Kidney glomerular epithelial cell (primary cell): ENCODE measurements around the gene NKIRAS1.
"Not testable (repeated sequence)": the region's sequence is repeated elsewhere in the genome, so short reads cannot be mapped to it uniquely, and the experiment has no call there.

Experiments used
- DNase-seq: peaks from one replicate; lab custom pipeline; 2025; lab: John Stamatoyannopoulos, UW

NKIRAS1 gene

DNA sequence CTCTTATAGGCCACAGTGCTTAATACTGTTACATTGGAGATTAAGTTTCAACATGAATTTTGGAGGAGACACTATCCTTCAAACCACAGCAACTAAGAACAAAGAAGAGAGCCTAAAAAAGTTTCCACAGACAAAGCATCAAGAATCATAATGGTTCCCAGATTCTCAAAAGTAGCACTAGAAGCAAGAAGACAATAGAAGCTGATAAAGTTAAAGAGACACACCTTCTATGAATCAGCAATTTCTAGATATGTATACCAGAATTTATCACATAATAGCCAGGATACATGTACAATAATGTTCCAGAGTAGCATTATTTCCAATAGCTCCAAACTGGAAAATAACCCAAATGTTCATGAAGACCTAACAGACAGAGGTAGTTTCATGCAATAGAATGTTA is 12.2 kb downstream of the NKIRAS1 start:
- DNase-seq = no peak

DNA sequence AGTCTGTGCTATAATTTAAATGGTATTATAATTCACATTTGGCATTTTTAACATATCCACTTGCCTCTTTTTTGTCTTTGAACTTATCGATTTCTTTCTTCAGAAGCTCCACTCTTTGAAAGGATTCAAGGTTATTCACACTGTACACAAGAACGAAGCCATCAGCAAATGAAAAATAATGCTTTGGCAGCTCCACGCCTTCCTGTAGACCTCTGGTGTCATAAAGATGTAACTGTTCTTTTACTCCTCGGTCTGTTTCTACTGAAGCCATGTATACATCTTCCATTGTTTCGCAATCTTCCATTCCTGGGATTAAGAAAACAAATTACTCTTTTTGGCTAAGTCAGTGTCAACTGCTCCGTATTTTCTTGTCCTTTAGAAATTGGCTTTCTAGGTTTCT is 16.0 kb downstream of the NKIRAS1 start:
- DNase-seq = no peak

DNA sequence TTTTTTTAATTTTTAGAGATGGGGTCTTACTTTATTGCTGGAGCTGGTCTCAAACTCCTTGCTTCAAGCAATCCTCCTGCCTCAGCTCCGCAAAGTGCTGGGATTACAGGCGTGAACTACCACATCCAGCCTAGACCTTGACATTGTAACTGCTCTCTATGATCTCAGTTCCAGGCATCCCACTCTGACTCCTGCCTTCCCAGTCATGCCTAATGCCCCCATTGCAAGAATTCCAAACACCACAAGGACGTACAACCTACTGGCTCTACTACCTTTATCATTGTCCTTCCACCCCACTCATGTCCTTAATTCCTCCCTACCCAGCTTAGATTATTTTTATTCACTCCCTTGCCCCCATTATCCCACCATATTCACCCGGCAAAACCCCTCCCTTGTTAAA is 21.6 kb downstream of the NKIRAS1 start:
- no peak for DNase-seq

- no peak for DNase-seq
Observed at GRCh38 chr3:23894254-23895061, 22.3 kb downstream of the NKIRAS1 start.

GRCh38 chr3:23889950-23890349 is 26.8 kb downstream of the NKIRAS1 start:
- DNase-seq = no peak

GRCh38 chr3:23889386-23889785 is 27.4 kb downstream of the NKIRAS1 start:
- DNase-seq = no peak

GRCh38 chr3:23888617-23889228 is 28.1 kb downstream of the NKIRAS1 start:
- peak; percentile 25 for DNase-seq

DNA sequence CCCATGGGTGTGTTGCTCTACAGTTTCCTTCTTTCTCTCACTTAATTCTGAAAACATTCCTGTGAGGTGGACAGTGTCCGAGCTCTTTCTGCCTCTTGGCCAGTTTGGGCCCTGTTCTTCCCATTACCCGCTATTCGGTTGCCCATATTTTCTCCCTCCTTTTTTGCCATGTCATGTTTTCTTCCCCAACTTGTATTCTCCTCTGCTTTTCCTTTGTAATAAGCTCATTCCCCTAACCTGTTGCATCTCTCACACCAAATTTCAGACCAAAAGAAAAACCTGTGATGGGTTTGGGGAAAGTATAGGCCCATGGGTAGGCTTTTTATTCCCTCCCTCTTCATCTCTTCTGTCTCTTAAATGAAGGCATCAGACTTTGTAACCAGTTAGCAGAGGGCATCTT is 30.5 kb downstream of the NKIRAS1 start:
- no peak for DNase-seq

DNA sequence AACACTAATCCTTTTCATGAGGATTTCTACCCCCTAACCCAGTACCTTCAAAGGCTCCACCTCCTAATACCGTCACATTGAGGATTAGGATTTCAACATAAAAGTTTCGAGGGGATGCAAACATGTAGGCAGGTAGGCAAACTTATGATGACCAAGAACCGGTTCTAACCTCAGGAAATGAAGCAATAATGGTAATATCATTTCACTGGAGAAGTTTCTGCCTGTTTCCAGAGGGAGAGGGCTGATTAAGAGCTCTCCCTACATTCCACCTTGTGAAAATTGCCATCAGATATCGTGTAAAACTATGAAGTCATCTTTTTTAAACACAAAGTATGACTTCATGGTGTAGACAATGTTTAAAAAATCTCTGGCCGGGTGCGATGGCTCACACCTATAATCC is 31.6 kb downstream of the NKIRAS1 start:
- DNase-seq = no peak

DNA sequence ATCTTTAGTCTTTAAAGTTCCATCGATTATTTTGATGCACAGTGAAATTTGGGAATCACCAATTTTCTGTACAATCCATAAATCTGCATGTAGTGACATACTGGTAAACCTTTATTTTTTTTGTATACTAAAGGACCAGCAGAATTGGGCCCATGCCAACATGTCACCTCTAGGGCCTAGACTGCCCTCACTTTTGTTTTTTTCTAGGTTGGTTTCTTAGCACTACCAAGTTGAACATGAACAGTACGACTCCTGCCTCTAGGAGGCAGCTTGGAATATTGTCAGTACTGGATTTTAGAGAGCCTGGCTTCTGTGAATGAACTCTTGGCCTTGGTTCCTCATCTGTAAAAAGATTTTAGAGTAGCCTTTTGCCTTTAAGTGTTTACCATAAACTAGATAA is 32.3 kb downstream of the NKIRAS1 start:
- no peak for DNase-seq

- DNase-seq = no peak
Observed at GRCh38 chr3:23882487-23882918, 34.3 kb downstream of the NKIRAS1 start.

DNA sequence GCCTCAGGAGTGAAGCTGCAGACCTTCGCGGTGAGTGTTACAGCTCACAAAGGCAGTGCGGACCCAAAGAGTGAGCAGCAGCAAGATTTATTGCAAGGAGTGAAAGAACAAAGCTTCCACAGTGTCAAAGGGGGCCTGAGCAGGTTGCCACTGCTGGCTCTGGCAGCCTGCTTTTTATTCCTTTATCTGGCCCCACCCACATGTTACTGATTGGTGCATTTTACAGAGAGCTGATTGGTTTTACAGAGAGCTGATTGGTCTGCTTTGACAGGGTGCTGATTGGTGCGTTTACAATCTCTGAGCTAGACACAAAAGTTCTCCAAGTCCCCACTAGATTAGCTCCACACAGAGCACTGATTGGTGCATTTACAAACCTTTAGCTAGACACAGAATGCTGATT is 34.8 kb downstream of the NKIRAS1 start:
- not testable (repeated sequence) for DNase-seq

DNA sequence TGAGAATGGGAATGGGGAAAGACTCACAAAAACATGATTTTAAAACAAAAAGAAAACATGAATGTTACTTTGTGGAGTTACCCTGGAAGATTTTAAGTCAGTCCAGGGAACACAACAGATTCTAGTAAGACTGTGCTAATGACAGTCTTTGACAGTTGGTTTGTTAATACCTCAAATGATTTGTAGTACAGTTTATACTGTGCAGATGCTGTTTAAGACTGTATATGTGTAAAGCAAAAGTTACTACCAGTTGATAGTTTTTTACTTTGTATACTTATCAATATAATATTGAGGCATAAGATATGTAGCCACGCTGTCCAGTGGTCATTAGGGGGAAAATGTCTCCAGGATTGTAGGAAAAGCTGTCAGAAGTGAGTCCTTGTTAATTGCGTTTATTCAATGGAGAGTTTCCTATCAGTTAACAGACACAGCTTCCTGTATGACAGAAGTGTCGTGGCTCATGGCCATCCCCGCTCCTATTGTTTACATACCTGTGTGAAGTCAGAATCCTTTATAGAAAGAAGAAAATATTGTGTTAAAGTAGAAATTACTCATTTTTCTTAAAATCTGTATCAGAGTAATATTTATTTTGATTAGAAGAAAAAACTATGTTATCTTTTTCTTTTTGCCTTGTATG is 36.0 kb downstream of the NKIRAS1 start:
- no peak for DNase-seq

DNA sequence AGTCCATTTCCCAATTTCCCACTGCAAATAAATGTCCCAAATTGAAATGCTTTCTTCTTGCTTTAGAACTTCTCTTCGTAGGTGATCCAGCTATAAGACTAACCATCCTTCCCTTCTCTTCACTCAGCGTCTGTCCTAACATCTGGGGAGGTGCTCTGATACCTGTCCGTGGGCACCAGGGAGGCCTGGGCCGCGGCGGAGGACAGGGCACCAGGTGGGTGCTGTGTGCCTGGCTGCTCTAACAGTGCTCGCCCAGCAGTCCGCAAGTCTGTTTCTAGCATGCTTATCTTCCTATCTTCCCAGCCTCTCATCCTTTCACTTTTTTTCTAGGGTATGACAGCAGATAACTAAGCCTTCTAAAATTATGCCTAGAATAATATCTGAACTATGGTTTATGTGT is 37.3 kb downstream of the NKIRAS1 start:
- no peak for DNase-seq

DNA sequence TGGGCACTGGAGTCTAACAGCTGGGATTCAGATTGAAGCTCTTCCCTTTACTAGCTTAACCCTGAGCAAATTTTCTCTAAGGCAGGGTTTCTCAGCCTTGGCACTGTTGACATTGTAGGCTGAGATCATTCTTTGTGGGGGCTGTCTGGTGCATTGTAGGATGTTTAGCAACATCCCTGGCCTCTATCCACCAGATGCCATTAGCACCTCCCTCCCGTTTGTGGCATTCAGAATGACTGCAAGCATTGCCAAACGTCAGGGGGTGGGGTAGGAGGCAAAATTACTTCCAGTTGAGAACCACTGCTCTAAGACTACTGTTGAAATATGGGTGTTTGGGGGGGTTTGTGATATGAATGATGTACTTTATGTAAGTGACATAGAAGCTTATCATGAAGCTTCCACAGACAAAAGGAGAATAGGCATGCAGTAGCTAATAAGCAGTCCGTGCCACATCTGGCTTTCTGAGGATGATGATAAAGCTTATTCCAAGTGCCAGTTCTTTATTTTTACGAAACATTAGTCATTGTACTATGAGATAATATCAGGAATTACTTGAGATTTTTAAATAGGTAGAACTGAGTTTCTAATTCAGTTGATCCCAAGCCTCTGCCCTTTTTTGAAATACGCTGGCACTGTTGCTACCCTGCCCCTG is 39.3 kb downstream of the NKIRAS1 start:
- peak; percentile 74 for DNase-seq

DNA sequence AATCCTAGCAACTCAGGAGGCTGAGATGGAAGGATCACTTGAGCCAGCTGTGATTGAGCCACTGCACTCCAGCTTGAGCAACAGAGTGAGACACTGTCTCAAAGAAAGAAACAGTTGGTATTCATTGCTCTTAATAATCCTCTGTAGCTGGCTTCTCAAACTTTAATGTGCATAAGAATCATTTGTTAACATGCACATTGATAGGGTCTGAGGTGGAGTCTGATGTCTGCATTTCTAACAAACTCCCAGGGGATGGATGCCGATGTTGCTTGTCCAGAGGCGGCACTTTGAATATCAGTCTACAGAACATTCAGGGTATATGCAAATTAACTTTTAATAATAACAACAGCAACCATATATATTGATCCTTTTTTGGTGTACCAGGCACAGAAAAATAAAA is 39.9 kb downstream of the NKIRAS1 start:
- no peak for DNase-seq

DNA sequence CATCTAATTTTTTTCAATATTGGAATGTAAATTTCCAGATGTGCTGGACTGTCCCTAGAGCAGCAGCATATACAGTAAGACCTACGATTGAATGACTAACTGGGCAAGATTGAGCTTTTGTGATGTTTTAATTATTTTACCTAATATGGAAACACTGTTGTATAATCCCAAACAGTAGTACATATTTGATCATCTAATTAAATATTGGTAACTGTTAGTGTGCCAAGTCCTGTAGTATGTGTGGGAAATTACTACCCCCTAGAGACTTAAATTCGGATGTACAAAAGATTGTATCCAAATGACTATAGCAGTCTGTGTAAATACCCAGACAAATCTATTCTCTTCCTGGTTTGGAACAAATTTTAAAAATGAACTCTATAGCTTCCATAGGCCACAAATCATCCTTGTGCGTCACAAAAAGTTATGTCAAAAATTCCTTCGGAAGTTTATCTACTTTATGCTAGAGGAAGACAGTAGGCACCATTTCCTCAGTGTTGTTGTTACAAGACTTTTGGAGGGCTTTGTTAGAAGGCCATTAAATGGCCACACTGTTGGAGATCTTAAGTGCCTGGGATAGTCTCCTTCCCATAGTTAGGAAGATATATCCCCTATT is 41.6 kb downstream of the NKIRAS1 start:
- DNase-seq = no peak

DNA sequence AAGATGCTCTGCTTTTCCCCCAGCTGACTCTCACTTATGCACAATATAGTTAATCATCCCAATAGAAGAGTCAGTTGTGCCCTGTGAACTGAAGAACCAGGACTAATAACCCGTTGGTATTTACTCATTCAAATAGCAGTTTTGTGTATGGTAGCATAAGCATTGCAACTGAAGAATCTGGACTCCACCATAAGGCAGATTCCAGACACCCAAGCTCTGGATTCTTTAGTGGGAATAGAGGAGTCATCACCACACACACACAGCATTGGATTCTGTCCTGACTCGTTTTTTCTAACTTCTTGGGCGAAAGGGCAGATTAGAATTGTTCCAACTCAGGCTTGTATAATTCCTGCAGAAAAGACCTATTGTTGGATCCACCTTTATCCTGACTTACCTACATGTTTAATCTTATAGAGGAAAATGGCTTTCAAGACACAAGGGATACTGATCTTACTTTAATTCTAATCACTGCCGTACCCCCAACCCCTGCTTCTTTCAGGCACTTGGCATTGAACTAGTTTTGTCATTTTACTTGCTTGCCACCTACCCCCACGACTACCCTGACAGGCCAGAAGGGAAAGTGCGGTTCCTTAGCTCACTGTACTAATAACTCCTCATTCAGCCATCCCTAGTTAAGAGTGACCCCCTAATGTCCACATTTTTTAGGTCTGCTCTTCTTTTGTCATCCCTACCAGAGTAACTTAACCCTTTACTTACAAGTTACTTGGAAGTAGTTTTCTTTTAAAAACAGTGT is 42.3 kb downstream of the NKIRAS1 start:
- DNase-seq = peak; percentile 25

DNA sequence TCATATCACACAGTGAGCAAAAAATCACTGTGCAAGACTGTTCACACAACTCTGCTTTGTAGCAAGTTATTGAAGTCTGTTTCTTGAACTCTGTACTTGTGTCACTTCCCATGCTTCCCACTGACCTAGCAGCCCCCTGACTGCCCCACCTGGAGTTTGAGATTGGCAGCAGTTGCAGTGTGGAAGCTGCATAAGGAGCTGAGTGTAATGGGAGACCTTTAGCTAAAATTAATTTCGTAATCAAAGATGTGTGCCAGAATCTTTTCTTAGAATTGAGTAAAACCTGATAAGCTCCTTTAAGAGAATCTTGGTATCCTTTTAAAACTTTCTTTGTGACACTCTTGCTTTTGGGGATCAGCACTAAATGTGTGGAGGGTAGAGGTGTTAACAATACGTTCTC is 42.8 kb downstream of the NKIRAS1 start:
- DNase-seq = no peak

- DNase-seq = no peak
Observed at GRCh38 chr3:23872330-23872729, 44.5 kb downstream of the NKIRAS1 start.

- DNase-seq = not testable (repeated sequence)
Observed at GRCh38 chr3:23871361-23871760, 45.4 kb downstream of the NKIRAS1 start.

DNA sequence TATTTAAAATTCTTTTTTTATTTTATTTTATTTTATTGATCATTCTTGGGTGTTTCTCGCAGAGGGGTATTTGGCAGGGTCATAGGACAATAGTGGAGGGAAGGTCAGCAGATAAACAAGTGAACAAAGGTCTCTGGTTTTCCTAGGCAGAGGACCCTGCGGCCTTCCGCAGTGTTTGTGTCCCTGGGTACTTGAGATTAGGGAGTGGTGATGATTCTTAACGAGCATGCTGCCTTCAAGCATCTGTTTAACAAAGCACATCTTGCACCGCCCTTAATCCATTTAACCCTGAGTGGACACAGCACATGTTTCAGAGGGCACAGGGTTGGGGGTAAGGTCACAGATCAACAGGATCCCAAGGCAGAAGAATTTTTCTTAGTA is 46.1 kb downstream of the NKIRAS1 start:
- not testable (repeated sequence) for DNase-seq
